Activated naive CD8-positive, alpha-beta T cell treated with anti-CD3 and anti-CD28 coated beads, Interleukin-2, amount 50 U/mL, for 24 hours (primary cell): Measurements from ENCODE around the gene L2HGDH.

ENCODE experiments used
- ATAC-seq: fragments of 150-1000 bp; cut with Tn5 transposase; one replicate; pipeline ENCODE4 v1.10.0; 2021
- DNase-seq: peaks from one replicate; pipeline ENCODE4 v3.0.0; 2021
- H3K27ac Mint-ChIP-seq: one replicate; pipeline ENCODE4 v1.8.0; 2021; ENCODE audit warnings: mild to moderate bottlenecking, mixed read lengths
- H3K27me3 Mint-ChIP-seq: one replicate; pipeline ENCODE4 v1.8.0; 2021; ENCODE audit warnings: mixed read lengths
- H3K36me3 Mint-ChIP-seq: one replicate; pipeline ENCODE4 v1.8.0; 2021; ENCODE audit warnings: low read depth, mixed read lengths
- H3K4me1 Mint-ChIP-seq: one replicate; pipeline ENCODE4 v1.8.0; 2021; ENCODE audit warnings: mixed read lengths
- H3K4me3 Mint-ChIP-seq: one replicate; pipeline ENCODE4 v1.8.0; 2021; ENCODE audit warnings: mild to moderate bottlenecking, moderate library complexity, mixed read lengths
- H3K9me3 Mint-ChIP-seq: one replicate; pipeline ENCODE4 v1.8.0; 2021; ENCODE audit warnings: mixed read lengths

The L2HGDH gene

GRCh38 chr14:50344876-50345563 is 33.0 kb upstream of the L2HGDH start:
- peaks cover 31% of the 10 kb centered on the region for H3K4me1 Mint-ChIP-seq
- no peaks in the 10 kb centered on the region for H3K27me3 Mint-ChIP-seq
- H3K4me3 Mint-ChIP-seq: no peak overlapping the region
- no peak for DNase-seq
- no peaks in the 10 kb centered on the region for H3K9me3 Mint-ChIP-seq
- H3K36me3 Mint-ChIP-seq: peaks cover 1% of the 10 kb centered on the region
- no peak overlapping the region for H3K27ac Mint-ChIP-seq
- no peak for ATAC-seq

- Mint-ChIP-seq H3K27me3 (no peaks in the 10 kb centered on the region), H3K4me3 (no peak overlapping the region), H3K27ac (peak overlapping the region; percentile 53), H3K9me3 (no peaks in the 10 kb centered on the region), H3K36me3 (peaks cover 1% of the 10 kb centered on the region), H3K4me1 (peaks cover 31% of the 10 kb centered on the region)
- ATAC-seq (peak; percentile 99), DNase-seq (peak; percentile 73)
Measured at GRCh38 chr14:50344116-50344775, 32.2 kb upstream of the L2HGDH start.

GRCh38 chr14:50343434-50343833 is 31.4 kb upstream of the L2HGDH start:
- Mint-ChIP-seq H3K36me3 (peaks cover 1% of the 10 kb centered on the region), H3K27me3 (no peaks in the 10 kb centered on the region), H3K27ac (no peak overlapping the region), H3K4me3 (no peak overlapping the region), H3K9me3 (no peaks in the 10 kb centered on the region), H3K4me1 (peaks cover 31% of the 10 kb centered on the region)
- DNase-seq (no peak), ATAC-seq (no peak)

- no peak for ATAC-seq
- H3K36me3 Mint-ChIP-seq: peaks cover 1% of the 10 kb centered on the region
- no peaks in the 10 kb centered on the region for H3K9me3 Mint-ChIP-seq
- peaks cover 30% of the 10 kb centered on the region for H3K4me1 Mint-ChIP-seq
- peak overlapping the region; percentile 20 for H3K27ac Mint-ChIP-seq
- no peaks in the 10 kb centered on the region for H3K27me3 Mint-ChIP-seq
- H3K4me3 Mint-ChIP-seq: no peak overlapping the region
- peak; percentile 53 for DNase-seq
Measured at GRCh38 chr14:50342221-50343078, 30.4 kb upstream of the L2HGDH start.

GRCh38 chr14:50340963-50341362 is 28.9 kb upstream of the L2HGDH start:
- ATAC-seq (no peak), DNase-seq (peak; percentile 20)
- no peaks in the 10 kb centered on the region for H3K9me3 Mint-ChIP-seq
- no peak overlapping the region for H3K27ac Mint-ChIP-seq
- no peaks in the 10 kb centered on the region for H3K27me3 Mint-ChIP-seq
- H3K4me3 Mint-ChIP-seq: no peak overlapping the region
- peaks cover 36% of the 10 kb centered on the region for H3K4me1 Mint-ChIP-seq
- H3K36me3 Mint-ChIP-seq: peaks cover 1% of the 10 kb centered on the region

- Mint-ChIP-seq H3K4me3 (no peak overlapping the region), H3K4me1 (peaks cover 39% of the 10 kb centered on the region), H3K27ac (no peak overlapping the region), H3K36me3 (peaks cover 1% of the 10 kb centered on the region), H3K9me3 (no peaks in the 10 kb centered on the region), H3K27me3 (no peaks in the 10 kb centered on the region)
- ATAC-seq: no peak
- no peak for DNase-seq
Measured at GRCh38 chr14:50340045-50340444, 28.0 kb upstream of the L2HGDH start.

- Mint-ChIP-seq H3K4me3 (no peak overlapping the region), H3K9me3 (no peaks in the 10 kb centered on the region)
Measured at GRCh38 chr14:50339178-50339804, 27.3 kb upstream of the L2HGDH start.

GRCh38 chr14:50338587-50338986 is 26.6 kb upstream of the L2HGDH start:
- no peaks in the 10 kb centered on the region for H3K9me3 Mint-ChIP-seq
- DNase-seq (no peak), ATAC-seq (no peak)
- H3K4me1 Mint-ChIP-seq: peaks cover 26% of the 10 kb centered on the region
- H3K27ac Mint-ChIP-seq: no peak overlapping the region
- H3K27me3 Mint-ChIP-seq: no peaks in the 10 kb centered on the region
- no peak overlapping the region for H3K4me3 Mint-ChIP-seq
- H3K36me3 Mint-ChIP-seq: no peaks in the 10 kb centered on the region

More at GRCh38 chr14:50339178-50339804, 27.3 kb upstream of the L2HGDH start:
- Mint-ChIP-seq H3K36me3 (no peaks in the 10 kb centered on the region), H3K27me3 (no peaks in the 10 kb centered on the region), H3K4me1 (peaks cover 33% of the 10 kb centered on the region), H3K27ac (no peak overlapping the region)
- DNase-seq (no peak), ATAC-seq (no peak)

- H3K36me3 Mint-ChIP-seq: no peaks in the 10 kb centered on the region
- H3K27me3 Mint-ChIP-seq: no peaks in the 10 kb centered on the region
- H3K27ac Mint-ChIP-seq: peak overlapping the region; percentile 53
- H3K4me1 Mint-ChIP-seq: peaks cover 12% of the 10 kb centered on the region
- no peak for DNase-seq
- peak overlapping the region; percentile 19 for H3K4me3 Mint-ChIP-seq
- H3K9me3 Mint-ChIP-seq: no peaks in the 10 kb centered on the region
- no peak for ATAC-seq
Measured at GRCh38 chr14:50335989-50336824, 24.2 kb upstream of the L2HGDH start.

GRCh38 chr14:50335389-50335788 is 23.4 kb upstream of the L2HGDH start:
- Mint-ChIP-seq H3K4me3 (no peak overlapping the region), H3K27me3 (no peaks in the 10 kb centered on the region), H3K36me3 (no peaks in the 10 kb centered on the region), H3K4me1 (peaks cover 12% of the 10 kb centered on the region), H3K9me3 (no peaks in the 10 kb centered on the region), H3K27ac (peak overlapping the region; percentile 53)
- no peak for DNase-seq
- ATAC-seq: no peak

GRCh38 chr14:50334211-50334610 is 22.2 kb upstream of the L2HGDH start:
- no peak for ATAC-seq
- Mint-ChIP-seq H3K27me3 (no peaks in the 10 kb centered on the region), H3K36me3 (no peaks in the 10 kb centered on the region), H3K27ac (no peak overlapping the region), H3K9me3 (no peaks in the 10 kb centered on the region), H3K4me1 (peaks cover 12% of the 10 kb centered on the region), H3K4me3 (no peak overlapping the region)
- DNase-seq: no peak

GRCh38 chr14:50333014-50333509 is 21.0 kb upstream of the L2HGDH start:
- H3K9me3 Mint-ChIP-seq: no peaks in the 10 kb centered on the region
- DNase-seq (no peak), ATAC-seq (no peak)
- H3K36me3 Mint-ChIP-seq: no peaks in the 10 kb centered on the region
- H3K27ac Mint-ChIP-seq: no peak overlapping the region
- H3K4me3 Mint-ChIP-seq: no peak overlapping the region
- H3K4me1 Mint-ChIP-seq: peaks cover 12% of the 10 kb centered on the region
- H3K27me3 Mint-ChIP-seq: no peaks in the 10 kb centered on the region

- Mint-ChIP-seq H3K27ac (no peak overlapping the region), H3K9me3 (no peaks in the 10 kb centered on the region)
- DNase-seq: no peak
Measured at GRCh38 chr14:50331596-50331995, 19.6 kb upstream of the L2HGDH start.

More at GRCh38 chr14:50331596-50331995, 19.6 kb upstream of the L2HGDH start:
- peaks cover 11% of the 10 kb centered on the region for H3K4me1 Mint-ChIP-seq
- no peak overlapping the region for H3K4me3 Mint-ChIP-seq
- H3K27me3 Mint-ChIP-seq: no peaks in the 10 kb centered on the region
- H3K36me3 Mint-ChIP-seq: no peaks in the 10 kb centered on the region
- no peak for ATAC-seq
